Measurements from ENCODE around the gene RRP7A. TPM values are rescaled to one million over a fixed set of nuclear protein-coding genes. Genes with fewer than 3 reads are reported as not detected.

The RRP7A gene
- total RNA-seq, 1 experiment from 2014 or later, result 101 TPM

DNA sequence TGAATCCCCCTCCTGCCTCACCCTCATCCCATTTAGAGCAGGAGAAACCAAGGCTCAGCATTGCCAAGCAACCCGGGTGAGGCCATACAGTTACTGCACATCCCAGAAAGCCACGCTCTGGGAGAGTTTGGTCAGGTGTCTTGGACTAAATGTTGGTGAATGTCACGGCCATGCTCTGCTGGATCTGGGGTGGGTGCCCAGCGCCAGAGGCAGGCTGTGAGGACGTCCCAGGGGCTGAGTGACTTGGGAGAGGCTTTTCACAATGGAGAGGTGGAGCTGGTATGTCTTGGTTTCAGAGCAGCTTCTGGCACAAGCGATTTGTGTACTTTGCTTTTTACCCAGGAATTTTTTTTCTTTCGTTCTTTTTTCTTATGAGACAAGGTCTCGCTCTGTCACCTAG, 40.8 kb upstream of the RRP7A start:
- Histone ChIP-seq H3K79me1 (ENCODE audit: insufficient read depth, low read depth, low read length, poor library complexity, severe bottlenecking) (no peaks in the 10 kb centered on the region), H3K4me2 (ENCODE audit: insufficient read depth, insufficient read length, low read length) (no peak overlapping the region), H3K27ac (ENCODE audit: insufficient read length, low read depth, low read length) (no peak overlapping the region), H3K18ac (ENCODE audit: insufficient read length, low read depth, low read length) (no peak overlapping the region), H2BK15ac (ENCODE audit: low read depth, low read length) (no peak overlapping the region), H2BK5ac (ENCODE audit: insufficient read length, low read length) (no peak overlapping the region), H2BK20ac (ENCODE audit: low read depth, low read length, poor library complexity, severe bottlenecking) (no peak overlapping the region), H4K91ac (ENCODE audit: insufficient read length, low read depth, low read length) (no peak overlapping the region), H2AFZ (ENCODE audit: low read length) (no peak overlapping the region), H3K27me3 (ENCODE audit: insufficient read depth, low read length) (no peaks in the 10 kb centered on the region), H3K79me2 (ENCODE audit: insufficient read depth, low read length) (no peaks in the 10 kb centered on the region), H2BK12ac (ENCODE audit: insufficient read length, low read depth, low read length) (no peak overlapping the region), H3K9ac (ENCODE audit: extremely low read depth, insufficient read length, low read length) (no peak overlapping the region), H3K9me3 (ENCODE audit: control insufficient read depth, low read depth, low read length) (no peaks in the 10 kb centered on the region), H4K5ac (ENCODE audit: insufficient read length, low read depth, low read length) (no peak overlapping the region), H3K4ac (ENCODE audit: low read depth, low read length) (no peak overlapping the region), H3T11ph (ENCODE audit: low read length) (no peak overlapping the region), H4K20me1 (ENCODE audit: control insufficient read depth, insufficient read depth, insufficient read length) (no peaks in the 10 kb centered on the region), H2BK120ac (ENCODE audit: low read depth, low read length, poor library complexity, severe bottlenecking) (no peak overlapping the region), H3K4me1 (ENCODE audit: insufficient read depth, low read length) (peaks cover 4% of the 10 kb centered on the region; the same call in 1 of the 2 replicates), H3K23ac (ENCODE audit: insufficient read length, low read depth, low read length) (no peak overlapping the region), H4K8ac (replicated peaks; ENCODE audit: insufficient read length, low read depth, low read length) (no peak overlapping the region), H3K14ac (ENCODE audit: insufficient read depth, low read length) (no peak overlapping the region), H3K56ac (ENCODE audit: insufficient read length, low read depth, low read length) (no peak overlapping the region), H2AK5ac (ENCODE audit: insufficient read length, low read length) (no peak overlapping the region), H3K23me2 (ENCODE audit: insufficient read length, low read depth, low read length, poor library complexity, severe bottlenecking) (no peaks in the 10 kb centered on the region)
- Mint-ChIP-seq H3K36me3 (ENCODE audit: insufficient read depth in 1 of 3, low read depth in 3 of 3) (peaks cover 0 to 9% (median 3%) of the 10 kb centered on the region in 3 experiments; a peak in 5 of 7 replicates), H3K9me3 (peaks cover 0 to 3% of the 10 kb centered on the region in 2 experiments; a peak in 1 of 5 replicates), H3K4me1 (peaks cover 9 to 21% of the 10 kb centered on the region in 2 experiments), H3K27me3 (ENCODE audit: low read depth) (peaks cover 30% of the 10 kb centered on the region), H3K4me3 (no peak overlapping the region), H3K27ac (no peak overlapping the region)
- no CpG with 5 or more reads among the region's 8 CpGs for WGBS (ENCODE audit: extremely low coverage, insufficient read length, low lambda C conversion rate)
- no peak for DNase-seq
- TF ChIP-seq, protein P1, sequence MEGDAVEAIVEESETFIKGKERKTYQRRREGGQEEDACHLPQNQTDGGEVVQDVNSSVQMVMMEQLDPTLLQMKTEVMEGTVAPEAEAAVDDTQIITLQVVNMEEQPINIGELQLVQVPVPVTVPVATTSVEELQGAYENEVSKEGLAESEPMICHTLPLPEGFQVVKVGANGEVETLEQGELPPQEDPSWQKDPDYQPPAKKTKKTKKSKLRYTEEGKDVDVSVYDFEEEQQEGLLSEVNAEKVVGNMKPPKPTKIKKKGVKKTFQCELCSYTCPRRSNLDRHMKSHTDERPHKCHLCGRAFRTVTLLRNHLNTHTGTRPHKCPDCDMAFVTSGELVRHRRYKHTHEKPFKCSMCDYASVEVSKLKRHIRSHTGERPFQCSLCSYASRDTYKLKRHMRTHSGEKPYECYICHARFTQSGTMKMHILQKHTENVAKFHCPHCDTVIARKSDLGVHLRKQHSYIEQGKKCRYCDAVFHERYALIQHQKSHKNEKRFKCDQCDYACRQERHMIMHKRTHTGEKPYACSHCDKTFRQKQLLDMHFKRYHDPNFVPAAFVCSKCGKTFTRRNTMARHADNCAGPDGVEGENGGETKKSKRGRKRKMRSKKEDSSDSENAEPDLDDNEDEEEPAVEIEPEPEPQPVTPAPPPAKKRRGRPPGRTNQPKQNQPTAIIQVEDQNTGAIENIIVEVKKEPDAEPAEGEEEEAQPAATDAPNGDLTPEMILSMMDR (conservative IDR thresholded peaks at IDR 0.05), result no peak

All from H9 (cell line).